Stimulated activated naive CD8-positive, alpha-beta T cell treated with anti-CD3 and anti-CD28 coated beads, Interleukin-15, Interleukin-2, amounts not matched to agents 100 U/mL and 50 U/mL, for 24 hours (primary cell): ENCODE measurements around the gene MELTF.

Experiments
- ATAC-seq: fragments of 150-1000 bp; cut with Tn5 transposase; one replicate; pipeline ENCODE4 v1.10.0; 2021
- DNase-seq: peaks from one replicate; pipeline ENCODE4 v3.0.0; 2021

MELTF gene

GRCh38 chr3:196994056-196994455 lies 35.6 kb downstream of the MELTF start:
- no peak for DNase-seq
- ATAC-seq: no peak

GRCh38 chr3:196992461-196993065 lies 37.1 kb downstream of the MELTF start:
- DNase-seq (no peak), ATAC-seq (no peak)

DNA sequence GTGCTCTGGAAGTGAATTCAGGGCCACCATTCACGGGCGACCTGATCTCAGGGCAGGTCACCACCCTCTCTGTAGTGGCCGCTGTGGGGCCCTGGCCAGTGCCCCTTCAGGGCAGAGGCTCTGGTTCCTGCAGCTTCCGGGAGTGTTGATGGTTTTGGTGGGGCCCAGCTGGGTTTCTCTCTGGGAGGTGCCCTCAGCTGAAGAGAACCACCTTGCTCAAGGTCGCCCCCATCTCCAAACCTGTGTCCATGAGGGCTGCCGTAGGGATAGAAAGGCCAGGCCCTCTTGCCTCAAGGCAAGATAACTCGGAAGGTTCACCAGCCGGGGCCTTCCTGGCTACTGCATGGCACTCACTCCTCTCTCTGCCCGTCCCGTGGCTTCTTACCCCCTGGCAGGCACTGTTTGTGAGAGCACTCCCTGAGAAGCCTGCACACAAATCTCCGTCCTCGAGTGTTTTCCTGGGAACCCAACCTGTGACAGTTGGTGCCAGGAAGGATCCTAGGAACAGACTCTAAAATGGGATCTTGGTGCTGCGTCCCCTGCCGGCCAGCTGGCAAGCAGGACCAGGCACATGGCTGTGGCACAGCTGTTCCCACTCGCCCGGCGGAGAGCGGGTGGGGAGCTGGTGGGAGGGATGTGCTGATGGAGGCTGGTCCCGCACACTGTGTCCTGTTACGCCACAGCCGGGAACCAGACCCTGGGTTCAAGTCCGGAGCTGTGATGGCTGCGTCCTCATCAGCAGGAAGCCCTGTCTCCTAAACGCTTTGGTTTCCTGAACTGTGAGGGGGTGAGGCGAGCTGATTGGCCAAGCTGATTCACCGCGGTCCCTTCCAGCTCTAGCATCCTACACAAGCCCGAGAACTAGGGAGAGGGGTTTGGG lies 37.8 kb downstream of the MELTF start:
- ATAC-seq (no peak), DNase-seq (no peak)

DNA sequence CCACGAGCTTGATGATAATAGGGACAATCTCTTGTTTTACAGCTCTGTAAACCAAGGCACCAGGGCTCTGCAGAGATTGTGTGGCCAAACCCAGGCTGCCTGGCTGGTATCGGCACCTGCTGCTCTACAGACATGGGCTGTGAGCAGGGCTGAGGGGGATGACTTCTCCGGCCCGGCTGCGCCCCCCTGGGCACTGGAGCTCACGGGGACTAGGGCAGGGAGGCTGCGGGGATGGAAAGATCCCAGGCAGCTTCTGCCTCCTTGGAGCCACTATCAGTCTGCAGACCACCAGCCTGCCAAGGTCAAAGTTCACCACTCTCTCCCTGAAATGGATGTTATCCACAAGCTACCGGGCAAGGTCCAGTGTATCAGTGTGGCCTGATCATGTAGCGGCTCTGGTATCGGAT lies 39.0 kb downstream of the MELTF start:
- DNase-seq (no peak), ATAC-seq (no peak)

DNA sequence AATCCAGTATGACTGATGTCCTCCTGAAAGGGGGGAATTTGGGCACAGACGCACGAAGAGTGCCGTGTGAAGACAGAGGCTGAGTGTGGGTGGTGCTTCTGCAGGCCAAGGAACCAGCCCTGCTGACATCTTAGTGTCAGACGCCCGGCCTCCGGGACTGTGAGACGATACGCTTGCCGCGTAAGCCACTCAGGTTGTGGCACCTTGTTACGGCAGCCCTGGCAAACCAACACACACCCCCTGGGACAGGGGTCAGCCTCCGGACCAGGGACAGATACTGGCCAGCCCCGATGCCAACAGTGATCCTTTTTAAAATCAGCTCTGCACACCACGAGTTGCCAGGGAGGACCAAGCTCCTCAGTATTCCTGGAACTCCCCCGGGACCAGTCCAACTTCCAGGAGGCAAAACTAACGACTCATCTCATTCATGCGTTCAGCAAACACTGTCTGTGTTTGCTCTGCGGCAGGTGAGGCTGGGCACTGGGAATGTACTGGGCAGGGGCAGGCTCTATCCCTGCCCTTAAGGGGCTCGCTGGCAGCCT lies 39.8 kb downstream of the MELTF start:
- DNase-seq (no peak), ATAC-seq (no peak)

- ATAC-seq: peak; percentile 37
- DNase-seq: no peak
These were observed 41.2 kb downstream of the MELTF start for GRCh38 chr3:196988241-196989029.

- DNase-seq (no peak), ATAC-seq (no peak)
These were observed 42.6 kb downstream of the MELTF start for GRCh38 chr3:196987022-196987421.

- ATAC-seq (no peak), DNase-seq (no peak)
These were observed 43.4 kb downstream of the MELTF start for GRCh38 chr3:196985954-196986885.

GRCh38 chr3:196985298-196985697 lies 44.3 kb downstream of the MELTF start:
- ATAC-seq (no peak), DNase-seq (no peak)

DNA sequence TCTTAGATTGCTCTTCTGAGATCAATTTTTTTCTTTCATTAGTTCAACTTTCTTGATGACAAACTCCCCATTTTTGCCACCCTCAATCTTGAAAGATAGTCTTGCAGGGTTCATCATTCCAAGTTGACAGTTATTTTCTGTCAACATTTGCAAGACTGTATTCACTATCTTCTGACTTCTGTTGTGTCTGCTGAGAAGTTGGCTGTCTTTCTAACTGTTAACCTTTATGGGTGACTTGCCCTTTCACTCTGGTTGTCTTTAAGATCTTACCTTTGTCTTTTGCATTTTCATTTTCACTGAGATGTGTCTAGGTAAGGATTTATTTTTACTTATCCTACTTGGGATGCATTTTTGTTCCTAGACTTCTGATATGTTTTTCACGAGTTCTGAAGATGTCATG lies 46.4 kb downstream of the MELTF start:
- no peak for ATAC-seq

GRCh38 chr3:196981657-196982056 lies 48.0 kb downstream of the MELTF start:
- no peak for DNase-seq
- no peak for ATAC-seq

More for the DNA sequence above, 46.4 kb downstream of the MELTF start:
- DNase-seq: no peak

- DNase-seq: no peak
These were observed 50.1 kb downstream of the MELTF start for GRCh38 chr3:196979545-196979944.

GRCh38 chr3:196976941-196977340 lies 52.7 kb downstream of the MELTF start:
- no peak for ATAC-seq
- DNase-seq: no peak

More at GRCh38 chr3:196979545-196979944, 50.1 kb downstream of the MELTF start:
- no peak for ATAC-seq

DNA sequence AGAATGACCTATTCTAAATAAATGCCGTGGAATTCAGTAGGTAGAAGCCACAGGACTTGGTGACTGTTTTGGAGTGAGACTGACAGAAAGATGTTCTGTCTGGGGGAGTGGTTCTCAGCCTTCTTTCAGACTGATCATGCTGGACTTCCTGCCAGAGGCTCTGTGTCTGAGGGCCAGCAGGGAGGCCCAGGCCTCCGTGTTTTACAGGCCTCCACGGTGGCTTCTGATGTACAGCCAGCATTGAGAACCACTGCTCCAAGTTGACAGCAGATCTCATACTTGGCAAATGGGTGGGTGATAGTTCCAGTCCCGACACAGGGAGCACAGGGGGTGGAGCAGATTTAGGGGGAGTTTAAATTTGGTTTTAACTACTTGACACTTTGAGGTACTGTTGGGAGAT lies 54.3 kb downstream of the MELTF start:
- DNase-seq: no peak
- ATAC-seq: no peak

DNA sequence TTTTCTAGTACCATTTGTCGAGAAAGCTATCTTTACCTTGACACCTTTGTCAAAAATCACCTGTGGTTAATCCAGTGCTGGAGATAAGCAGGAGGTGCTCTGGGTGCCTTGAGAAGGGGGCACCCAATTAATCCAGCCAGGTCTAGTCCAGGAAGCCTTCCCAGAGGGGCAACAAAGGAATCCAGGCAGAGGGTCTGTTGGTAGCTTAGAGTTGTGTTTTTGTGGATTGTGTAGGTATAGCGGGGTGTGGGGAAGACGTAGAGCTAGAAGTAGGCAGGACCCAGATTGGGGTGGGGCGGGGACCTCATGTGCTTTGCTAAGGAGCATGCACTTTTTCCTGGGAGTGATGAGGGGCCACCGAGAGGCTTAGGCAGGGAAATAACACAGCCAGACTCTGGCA lies 55.0 kb downstream of the MELTF start:
- no peak for ATAC-seq
- no peak for DNase-seq

- ATAC-seq (no peak), DNase-seq (no peak)
These were observed 58.4 kb downstream of the MELTF start for GRCh38 chr3:196971094-196971698.

DNA sequence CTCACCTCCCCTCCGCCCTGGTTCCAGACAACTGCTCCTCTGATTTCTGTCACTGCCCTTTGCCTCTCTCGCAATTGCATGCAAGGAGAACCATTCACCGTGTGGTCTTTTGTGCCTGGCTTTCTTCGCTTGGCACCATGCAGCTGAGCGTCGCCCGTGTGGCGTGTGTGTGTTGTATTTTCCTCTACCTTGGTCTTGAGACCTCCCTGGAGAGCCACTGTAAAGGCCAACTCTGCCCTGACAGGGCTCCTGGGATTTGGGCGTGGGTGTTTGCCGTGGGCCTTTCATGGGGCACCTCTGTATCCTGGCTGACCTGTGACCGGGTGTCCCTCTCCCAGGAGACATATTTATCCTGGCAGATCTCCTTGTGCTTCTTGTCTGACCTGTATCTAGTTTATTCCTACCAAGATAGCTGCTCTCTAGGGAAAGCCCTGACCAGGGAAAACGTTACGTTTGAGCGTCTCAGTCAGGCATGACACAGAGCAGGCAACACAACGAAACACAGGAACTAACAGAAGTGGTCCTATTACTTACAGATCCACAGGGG lies 59.0 kb downstream of the MELTF start:
- ATAC-seq (no peak), DNase-seq (no peak)

- ATAC-seq (peak; percentile 73), DNase-seq (peak; percentile 83)
These were observed 59.7 kb downstream of the MELTF start for GRCh38 chr3:196969660-196970546.

GRCh38 chr3:196969134-196969659 lies 60.4 kb downstream of the MELTF start:
- DNase-seq: peak; percentile 62

More at GRCh38 chr3:196969134-196969659, 60.4 kb downstream of the MELTF start:
- ATAC-seq: peak; percentile 62
